GM12801 (cell line): Measurements from ENCODE around the gene HSPA9.

Source experiments
- TF ChIP-seq, protein P1 (sequence below): IDR thresholded peaks from one replicate; pipeline ENCODE4 v1.5.1; 2011; ENCODE audit warnings: control low read depth; ENCODE audit not compliant: insufficient read length; ENCODE audit errors: extremely low read depth

Gene HSPA9

DNA sequence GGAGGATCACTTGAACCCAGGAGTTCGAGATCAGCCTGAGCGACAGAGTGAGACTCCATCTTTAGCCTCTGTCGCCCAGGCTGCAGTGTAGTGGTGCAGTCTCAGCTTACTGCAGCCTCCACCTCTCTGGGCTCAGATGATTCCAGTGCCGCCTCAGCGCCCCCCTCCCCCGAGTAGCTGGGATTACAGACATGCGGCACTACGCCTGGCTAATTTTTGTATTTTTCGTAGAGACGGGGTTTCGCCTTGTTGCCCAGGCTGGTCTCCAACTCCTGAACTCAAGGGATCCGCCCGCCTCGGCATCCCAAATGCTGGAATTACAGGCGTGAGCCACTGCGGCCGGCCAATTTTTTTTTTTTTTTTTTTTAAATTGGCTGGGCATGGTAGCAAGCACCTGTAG lies 2.3 kb upstream of the HSPA9 start:
- TF ChIP-seq, protein P1, sequence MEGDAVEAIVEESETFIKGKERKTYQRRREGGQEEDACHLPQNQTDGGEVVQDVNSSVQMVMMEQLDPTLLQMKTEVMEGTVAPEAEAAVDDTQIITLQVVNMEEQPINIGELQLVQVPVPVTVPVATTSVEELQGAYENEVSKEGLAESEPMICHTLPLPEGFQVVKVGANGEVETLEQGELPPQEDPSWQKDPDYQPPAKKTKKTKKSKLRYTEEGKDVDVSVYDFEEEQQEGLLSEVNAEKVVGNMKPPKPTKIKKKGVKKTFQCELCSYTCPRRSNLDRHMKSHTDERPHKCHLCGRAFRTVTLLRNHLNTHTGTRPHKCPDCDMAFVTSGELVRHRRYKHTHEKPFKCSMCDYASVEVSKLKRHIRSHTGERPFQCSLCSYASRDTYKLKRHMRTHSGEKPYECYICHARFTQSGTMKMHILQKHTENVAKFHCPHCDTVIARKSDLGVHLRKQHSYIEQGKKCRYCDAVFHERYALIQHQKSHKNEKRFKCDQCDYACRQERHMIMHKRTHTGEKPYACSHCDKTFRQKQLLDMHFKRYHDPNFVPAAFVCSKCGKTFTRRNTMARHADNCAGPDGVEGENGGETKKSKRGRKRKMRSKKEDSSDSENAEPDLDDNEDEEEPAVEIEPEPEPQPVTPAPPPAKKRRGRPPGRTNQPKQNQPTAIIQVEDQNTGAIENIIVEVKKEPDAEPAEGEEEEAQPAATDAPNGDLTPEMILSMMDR, result no peak

DNA sequence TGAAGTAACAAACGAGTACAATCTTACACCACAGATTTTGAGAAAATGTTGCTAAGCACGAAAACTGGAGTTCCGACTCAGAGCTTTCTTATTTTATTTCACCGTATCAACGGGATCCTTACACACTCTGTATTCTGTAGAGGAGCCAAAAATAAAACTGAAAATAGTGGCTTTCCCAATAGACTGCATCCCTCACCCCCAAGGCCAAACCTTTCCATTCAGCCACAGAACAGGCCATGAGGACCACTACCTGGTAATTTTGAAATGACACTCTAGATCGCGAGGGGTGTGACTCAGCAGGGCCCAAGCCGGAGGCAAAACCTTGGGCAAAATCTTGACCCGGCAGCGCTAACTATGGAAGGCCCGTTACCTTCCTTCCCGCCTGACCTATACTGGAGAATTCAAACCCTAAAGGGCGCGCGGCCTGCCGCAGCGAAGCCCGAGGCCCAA lies 432 bp downstream of the HSPA9 start:
- TF ChIP-seq, protein P1, result no peak

DNA sequence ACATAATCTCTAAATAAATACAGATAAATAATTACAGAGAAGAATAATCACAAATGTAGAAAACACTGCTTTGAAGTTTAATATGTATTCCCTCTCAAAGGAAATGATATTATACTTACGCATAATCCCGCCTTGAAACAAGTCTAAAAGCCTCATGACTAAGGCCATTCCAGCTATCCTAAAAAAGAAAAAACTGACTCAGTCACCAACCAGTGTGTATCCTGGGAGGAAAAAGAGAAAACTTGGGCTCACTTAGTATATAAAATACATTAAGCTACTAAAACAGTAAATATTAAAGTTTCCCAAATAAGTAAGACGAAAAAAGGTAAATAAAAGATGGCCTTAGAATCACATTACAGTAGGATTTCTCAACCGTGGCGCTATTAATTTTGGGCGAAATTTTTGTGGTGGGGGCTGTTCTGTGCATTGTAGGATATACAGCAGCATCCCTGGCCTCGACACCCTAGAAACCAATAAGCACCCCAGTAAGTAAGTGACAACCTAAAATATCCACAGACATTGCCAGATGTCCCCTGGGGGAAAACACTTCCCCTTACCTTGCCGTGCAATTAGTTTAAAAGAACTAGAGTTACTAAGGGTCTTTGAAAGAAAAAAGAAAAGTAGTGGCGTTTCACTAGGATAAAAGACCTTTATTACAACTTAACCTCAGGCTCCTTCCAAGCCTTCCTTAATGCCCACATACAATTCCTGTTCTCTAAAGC lies 1.1 kb downstream of the HSPA9 start:
- TF ChIP-seq, protein P1, result no peak

DNA sequence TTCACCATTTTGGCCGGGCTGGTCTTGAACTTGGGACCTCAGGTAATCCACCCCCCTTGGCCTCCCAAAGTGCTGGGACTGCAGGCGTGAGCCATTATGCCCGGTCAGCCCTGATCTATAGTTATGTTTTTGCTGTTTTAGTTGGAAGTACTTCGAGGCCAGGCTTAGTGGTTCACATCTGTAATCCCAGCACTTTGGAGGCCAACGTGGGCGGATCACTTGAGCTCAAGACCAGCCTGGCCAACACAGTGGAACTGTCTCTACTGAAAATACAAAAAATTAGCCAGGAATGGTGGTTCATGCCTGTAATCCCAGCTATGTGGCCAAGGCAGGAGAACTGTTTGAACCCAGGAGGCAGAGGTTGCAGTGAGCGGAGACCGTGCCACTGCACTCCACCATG lies 2.0 kb downstream of the HSPA9 start:
- TF ChIP-seq, protein P1, result no peak

DNA sequence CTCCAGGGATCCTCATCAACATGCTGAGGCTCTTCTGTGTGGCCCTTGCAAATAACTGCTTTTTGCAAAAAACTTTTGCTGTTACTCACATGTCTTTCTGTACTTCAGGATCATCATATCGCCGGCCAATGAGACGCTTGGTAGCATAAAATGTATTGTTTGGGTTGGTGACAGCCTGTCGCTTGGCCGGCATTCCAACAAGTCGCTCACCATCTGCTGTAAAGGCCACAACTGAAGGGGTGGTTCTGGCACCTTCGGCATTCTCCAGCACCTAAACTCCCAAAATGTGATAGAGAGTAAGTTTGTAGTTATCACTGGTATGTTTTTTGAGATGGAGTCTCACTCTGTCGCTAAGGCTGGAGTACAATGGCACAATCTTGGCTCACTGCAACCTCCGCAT lies 4.3 kb downstream of the HSPA9 start:
- TF ChIP-seq, protein P1, result no peak

DNA sequence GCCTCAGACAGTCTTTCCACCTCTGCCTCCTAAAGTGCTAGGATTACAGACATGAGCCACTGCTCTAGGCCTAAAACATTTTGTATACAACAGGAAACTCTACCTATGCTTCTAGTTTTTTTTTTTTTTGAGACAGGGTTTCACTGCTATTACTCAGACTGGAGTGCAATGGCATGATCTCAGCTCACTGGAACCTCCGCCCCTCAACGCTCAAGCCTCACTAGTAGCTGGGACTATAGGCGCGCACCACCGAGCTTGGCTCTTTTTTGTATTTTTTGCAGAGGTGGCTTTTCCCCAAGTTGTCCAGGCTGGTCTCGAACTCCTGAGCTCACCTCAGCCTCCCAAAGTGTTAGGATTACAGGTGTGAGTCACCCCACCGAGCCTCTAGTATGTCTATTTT lies 5.4 kb downstream of the HSPA9 start:
- TF ChIP-seq, protein P1, result no peak

DNA sequence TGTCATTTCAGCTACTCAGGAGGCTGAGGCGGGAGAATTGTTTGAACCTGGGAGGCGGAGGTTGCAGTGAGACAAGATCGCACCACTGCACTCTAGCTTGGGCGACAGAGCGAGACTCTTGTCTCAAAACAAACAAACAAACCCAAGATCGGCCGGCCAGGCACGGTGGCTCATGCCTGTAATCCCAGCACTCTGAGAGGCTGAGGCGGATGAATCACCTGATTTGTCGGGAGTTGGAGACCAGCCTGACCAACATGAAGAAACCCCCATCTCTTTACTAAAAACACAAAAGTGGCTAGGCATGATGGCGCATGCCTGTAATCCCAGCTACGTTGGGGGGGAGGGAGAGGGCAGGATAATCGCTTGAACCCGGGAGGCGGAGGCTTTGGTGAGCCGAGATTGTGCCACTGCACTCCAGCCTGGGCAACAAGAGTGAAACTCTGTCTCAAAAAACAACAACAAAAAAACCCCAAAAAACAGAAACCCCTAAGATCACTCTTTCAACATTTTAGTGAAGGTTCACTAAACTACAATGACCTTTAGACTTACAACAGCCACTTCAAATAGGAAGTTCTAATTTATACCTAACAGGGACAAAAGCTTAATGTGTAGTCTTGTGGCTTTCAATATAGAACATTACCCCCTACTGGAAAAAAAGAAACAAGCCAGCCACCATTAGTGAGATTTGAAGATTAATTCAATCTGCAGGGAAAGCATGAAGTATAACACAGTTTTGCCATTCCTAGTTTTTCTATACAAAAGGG lies 7.0 kb downstream of the HSPA9 start:
- TF ChIP-seq, protein P1, result no peak
